Hepatic stellate cell (primary cell): ENCODE measurements around the gene GPANK1.

Experiments used
- DNase-seq: peaks from one replicate; pipeline ENCODE4 v3.0.0; 2011; ENCODE audit warnings: low spot score

GPANK1 gene

DNA sequence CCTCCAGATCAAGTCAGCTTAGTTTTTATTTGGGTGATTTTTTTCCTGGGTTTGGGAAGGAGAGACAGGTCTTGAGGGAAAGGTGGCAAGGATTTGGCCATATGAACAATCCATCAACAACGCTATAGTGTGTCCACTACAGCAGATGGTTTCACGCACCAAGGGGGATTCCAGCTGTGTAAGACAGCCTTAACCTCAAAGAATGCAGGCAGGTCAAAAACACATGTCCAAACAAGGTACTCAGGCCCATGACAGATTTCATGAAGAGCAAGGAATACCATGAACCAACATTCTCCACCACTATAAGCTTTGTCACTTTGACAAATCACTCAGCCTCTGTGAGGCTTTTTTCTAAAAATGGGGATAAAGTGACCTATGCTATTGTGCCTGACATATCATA, 47.8 kb downstream of the GPANK1 start:
- DNase-seq = no peak

DNA sequence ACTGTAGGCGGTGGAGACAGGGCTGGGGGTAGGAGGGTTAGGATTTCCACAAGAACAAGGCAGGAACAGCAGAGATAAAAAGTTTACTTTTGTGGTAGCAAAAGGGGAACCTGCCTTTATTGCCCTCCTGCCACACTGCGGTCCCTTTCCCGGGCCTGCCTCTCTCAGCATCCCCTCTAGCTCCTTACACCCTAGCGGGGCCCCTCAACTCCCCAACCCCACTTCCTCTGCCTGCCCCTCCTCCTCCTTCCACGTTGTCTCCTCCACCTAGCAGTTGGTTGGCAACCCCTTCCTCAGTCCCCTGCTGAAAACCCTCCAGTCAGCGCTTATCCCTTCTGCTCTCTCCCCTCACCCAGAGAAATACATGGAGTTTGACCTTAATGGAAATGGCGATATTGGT, 49.0 kb downstream of the GPANK1 start:
- DNase-seq = no peak

DNA sequence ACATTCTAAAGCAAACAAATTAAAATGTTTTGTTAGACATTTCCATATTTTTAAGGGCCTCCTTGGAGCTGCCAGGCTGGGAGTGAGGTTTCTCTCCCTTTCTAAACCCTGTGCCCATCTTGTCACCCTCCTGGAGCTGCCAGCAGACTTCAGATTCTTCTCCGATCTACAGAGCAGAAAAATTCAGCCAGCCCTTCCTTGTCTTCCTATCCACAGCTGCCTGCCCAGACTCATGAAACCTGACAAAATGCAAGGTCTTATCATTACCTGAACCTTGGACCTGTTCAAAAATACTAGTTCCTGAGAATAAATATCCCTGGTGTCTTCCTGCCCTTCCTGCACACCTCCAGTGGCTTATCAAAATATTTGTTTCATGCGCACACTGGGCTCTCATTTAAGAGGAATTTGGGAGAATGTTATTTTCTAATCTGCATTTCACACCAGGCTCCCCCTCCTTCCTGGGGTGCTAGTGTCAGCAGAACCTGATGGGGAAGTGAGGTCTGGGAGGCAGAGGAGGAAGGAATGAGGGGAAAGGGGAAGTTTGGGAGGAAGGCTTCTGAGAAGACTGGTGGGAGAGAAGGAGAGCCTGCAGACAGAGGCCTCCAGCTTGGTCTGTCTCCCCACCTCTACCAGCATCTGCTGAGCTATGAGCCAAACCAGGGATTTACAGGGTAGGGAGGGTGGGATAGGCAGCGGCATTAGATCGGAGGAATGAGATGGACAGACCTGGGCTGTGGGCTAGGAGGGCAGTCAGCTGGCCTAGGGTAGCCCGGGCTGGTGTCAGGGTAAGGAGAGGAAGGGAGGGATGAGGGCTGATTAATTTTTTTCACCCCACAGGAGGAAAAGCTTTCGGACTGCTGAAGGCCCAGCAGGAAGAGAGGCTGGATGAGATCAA, 49.9 kb downstream of the GPANK1 start, which contains the start of gene AIF1:
AIF1 (plus strand) TSS at position 551 of the 895 bp plus-strand sequence; CDS start at position 647, 96 bp downstream.
- DNase-seq = no peak

DNA sequence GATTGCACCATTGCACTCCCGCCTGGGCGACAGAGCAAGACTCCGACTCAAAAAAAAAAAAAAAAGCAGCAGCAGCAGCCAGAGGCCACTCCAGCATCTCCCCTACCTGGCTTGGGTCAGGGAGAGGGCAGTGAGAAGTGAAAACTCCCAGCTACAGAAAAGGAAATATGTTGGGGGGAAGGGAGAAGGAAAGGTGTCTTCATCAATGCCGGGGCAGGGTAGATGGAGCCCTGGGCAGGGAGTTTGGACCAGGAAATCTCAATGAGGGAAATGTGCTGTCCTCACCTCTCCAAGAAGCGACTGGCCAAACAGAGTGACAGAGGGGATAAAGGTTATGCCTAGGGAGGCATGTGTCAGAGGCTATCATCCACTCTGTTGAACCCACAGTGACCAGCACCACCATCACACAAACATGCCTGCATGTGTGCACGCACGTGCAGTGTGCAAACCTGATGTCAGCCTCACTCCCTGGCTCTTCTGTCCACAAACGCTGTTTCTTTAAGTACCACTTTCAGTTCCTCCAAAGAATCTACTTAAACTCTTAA, 50.6 kb downstream of the GPANK1 start:
- DNase-seq = no peak
